Nephron progenitor cell (in vitro differentiated cells): ENCODE results near the gene NKX2-1.

Experiments used
- DNase-seq: peaks from one replicate; pipeline ENCODE4 v3.0.0; 2021
- H3K27ac Mint-ChIP-seq: 2 replicates; pipeline ENCODE4 v1.8.0; 2021; ENCODE audit warnings: mild to moderate bottlenecking, moderate library complexity, mixed read lengths
- H3K27me3 Mint-ChIP-seq: 2 replicates; pipeline ENCODE4 v1.8.0; 2021; ENCODE audit warnings: mild to moderate bottlenecking, low read depth, mixed read lengths; ENCODE audit not compliant: poor library complexity
- H3K36me3 Mint-ChIP-seq: 2 replicates; pipeline ENCODE4 v1.8.0; 2021; ENCODE audit warnings: low read depth, mixed read lengths
- H3K4me1 Mint-ChIP-seq: 2 replicates; pipeline ENCODE4 v1.8.0; 2021; ENCODE audit warnings: mixed read lengths
- H3K4me3 Mint-ChIP-seq: 2 replicates; pipeline ENCODE4 v1.8.0; 2021; ENCODE audit warnings: mild to moderate bottlenecking, moderate library complexity, mixed read lengths
- H3K9me3 Mint-ChIP-seq: 2 replicates; pipeline ENCODE4 v1.8.0; 2021; ENCODE audit warnings: mild to moderate bottlenecking, moderate library complexity, mixed read lengths
- TF ChIP-seq, protein P1 (sequence below): fragments of 200-600 bp; sonication (generic); IDR thresholded peaks from 2 replicates; pipeline ENCODE4 v1.5.0; 2021; ENCODE audit warnings: antibody characterized with exemption

NKX2-1 gene

GRCh38 chr14:36467332-36467731 is 52.7 kb downstream of the NKX2-1 start:
- Mint-ChIP-seq H3K9me3 (peaks cover 7% of the 10 kb centered on the region), H3K4me1 (no peaks in the 10 kb centered on the region), H3K27me3 (peaks cover 53% of the 10 kb centered on the region), H3K4me3 (no peak overlapping the region), H3K27ac (no peak overlapping the region), H3K36me3 (no peaks in the 10 kb centered on the region)
- TF ChIP-seq, protein P1, sequence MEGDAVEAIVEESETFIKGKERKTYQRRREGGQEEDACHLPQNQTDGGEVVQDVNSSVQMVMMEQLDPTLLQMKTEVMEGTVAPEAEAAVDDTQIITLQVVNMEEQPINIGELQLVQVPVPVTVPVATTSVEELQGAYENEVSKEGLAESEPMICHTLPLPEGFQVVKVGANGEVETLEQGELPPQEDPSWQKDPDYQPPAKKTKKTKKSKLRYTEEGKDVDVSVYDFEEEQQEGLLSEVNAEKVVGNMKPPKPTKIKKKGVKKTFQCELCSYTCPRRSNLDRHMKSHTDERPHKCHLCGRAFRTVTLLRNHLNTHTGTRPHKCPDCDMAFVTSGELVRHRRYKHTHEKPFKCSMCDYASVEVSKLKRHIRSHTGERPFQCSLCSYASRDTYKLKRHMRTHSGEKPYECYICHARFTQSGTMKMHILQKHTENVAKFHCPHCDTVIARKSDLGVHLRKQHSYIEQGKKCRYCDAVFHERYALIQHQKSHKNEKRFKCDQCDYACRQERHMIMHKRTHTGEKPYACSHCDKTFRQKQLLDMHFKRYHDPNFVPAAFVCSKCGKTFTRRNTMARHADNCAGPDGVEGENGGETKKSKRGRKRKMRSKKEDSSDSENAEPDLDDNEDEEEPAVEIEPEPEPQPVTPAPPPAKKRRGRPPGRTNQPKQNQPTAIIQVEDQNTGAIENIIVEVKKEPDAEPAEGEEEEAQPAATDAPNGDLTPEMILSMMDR, result no peak
- no peak for DNase-seq
